Right lobe of liver (tissue), 4 donors: ENCODE data around the gene PLS3.

ENCODE experiments used
- CTCF ChIP-seq, 4 donors: fragments of 200-600 bp in 3 of 4; fragments of 450-650 bp in 1 of 4; IDR thresholded peaks; one replicate each; pipeline versions ENCODE4 v1.5.1 to v1.8.0; 2016 to 2022; ENCODE audit warnings: antibody characterized with exemption in 4 of 4, mild to moderate bottlenecking in 2 of 4
- POLR2A ChIP-seq: fragments of 450-650 bp; IDR thresholded peaks from one replicate; pipeline ENCODE4 v1.6.1; 2017; ENCODE audit warnings: antibody characterized with exemption, mild to moderate bottlenecking
- donor health status: DM: no; HTN: no; CAD: no.
- donor health status: DM: no; HTN: no; CAD: no.
- donor health status: DM: no; HTN: yes; CAD: no.

- TF ChIP-seq CTCF (IDR thresholded peaks at IDR 0.05) (no peak), POLR2A (no peak)
These were observed 126.6 kb downstream of the PLS3 start for GRCh38 chrX:115687595-115687994.
